PC-3 (cell line): ENCODE measurements around the gene MSI1. TPM values are rescaled to one million over a fixed set of nuclear protein-coding genes. Genes with fewer than 3 reads are reported as not detected.

Experiments used
- ATAC-seq: fragments of 200-7000 bp; cut with Tn5 transposase; 2 replicates; pipeline ENCODE4 v1.9.1; 2020; ENCODE audit warnings: mild to moderate bottlenecking, moderate library complexity
- BruUV-seq: library from RNA; stranded (reverse); fragments of 400-500 nt; replicated peaks from 2 replicates; lab custom pipeline; 2021; lab: Mats Ljungman, UMichigan
- CTCF ChIA-PET: fragments of 300-600 bp; sonication (Branson Sonifier 250); formaldehyde crosslinking; loops from one replicate; lab custom pipeline; 2022; ENCODE audit warnings: antibody characterized with exemption; lab: Charles Lee
- POLR2A ChIA-PET: fragments of 300-600 bp; sonication (Branson Sonifier 250); formaldehyde crosslinking; loops from one replicate; lab custom pipeline; 2022; ENCODE audit warnings: antibody characterized with exemption; ENCODE audit not compliant: unreplicated experiment; lab: Charles Lee
- DNase-seq: peaks from one replicate; pipeline ENCODE4 v3.0.0-alpha.2; 2015
- H2AFZ ChIP-seq: fragments of 300-600 bp; sonication (generic); 2 replicates; pipeline ENCODE4 v1.6.0; 2016; ENCODE audit warnings: antibody characterized with exemption, low read length
- H3F3A ChIP-seq: fragments of 300-600 bp; sonication (generic); one replicate; pipeline ENCODE4 v1.6.0; 2017; ENCODE audit warnings: antibody characterized with exemption, low read length, control low read depth, mild to moderate bottlenecking; ENCODE audit not compliant: unreplicated experiment
- H3K27ac ChIP-seq: fragments of 300-600 bp; sonication (generic); 2 replicates; pipeline ENCODE4 v1.5.1; 2016; ENCODE audit warnings: mild to moderate bottlenecking, low read length
- H3K27me3 ChIP-seq: fragments of 300-600 bp; sonication (generic); 2 replicates; pipeline ENCODE4 v1.6.1; 2016; ENCODE audit warnings: low read length, mixed read lengths
- H3K36me3 ChIP-seq: fragments of 300-600 bp; sonication (generic); 2 replicates; pipeline ENCODE4 v1.6.1; 2016; ENCODE audit warnings: low read depth, mixed run types, low read length, mixed read lengths
- H3K4me1 ChIP-seq: fragments of 300-600 bp; sonication (generic); 2 replicates; pipeline ENCODE4 v1.5.1; 2016; ENCODE audit warnings: low read length; ENCODE audit not compliant: insufficient read depth
- H3K4me2 ChIP-seq: fragments of 300-600 bp; sonication (generic); 2 replicates; pipeline ENCODE4 v1.6.0; 2016; ENCODE audit warnings: low read length
- H3K4me3 ChIP-seq: fragments of 300-600 bp; sonication (generic); 2 replicates; pipeline ENCODE4 v1.5.1; 2016; ENCODE audit warnings: mild to moderate bottlenecking, low read length, mixed read lengths
- H3K79me2 ChIP-seq: fragments of 300-600 bp; sonication (generic); 2 replicates; pipeline ENCODE4 v1.6.1; 2017; ENCODE audit warnings: low read length, mixed read lengths
- H3K9ac ChIP-seq: fragments of 300-600 bp; sonication (generic); 2 replicates; pipeline ENCODE4 v1.6.0; 2016; ENCODE audit warnings: mild to moderate bottlenecking, low read length
- H3K9me2 ChIP-seq: fragments of 300-600 bp; sonication (generic); replicated peaks from 2 replicates; pipeline ENCODE4 v1.6.1; 2016; ENCODE audit warnings: mixed run types, low read length, mixed read lengths
- H3K9me3 ChIP-seq: fragments of 300-600 bp; sonication (generic); 2 replicates; pipeline ENCODE4 v1.6.1; 2016; ENCODE audit warnings: low read length, mixed read lengths
- H4K20me1 ChIP-seq: fragments of 300-600 bp; sonication (generic); 2 replicates; pipeline ENCODE4 v1.6.1; 2016; ENCODE audit warnings: low read length, mixed read lengths
- CTCF ChIP-seq: fragments of 300-600 bp; sonication (generic); conservative IDR thresholded peaks from 2 replicates; pipeline ENCODE4 v1.5.1; 2017; ENCODE audit warnings: antibody characterized with exemption, low read depth, mild to moderate bottlenecking, low read length
- EZH2 ChIP-seq: fragments of 300-600 bp; sonication (generic); IDR thresholded peaks from one replicate; pipeline ENCODE4 v1.6.1; 2017; ENCODE audit warnings: antibody characterized with exemption, mild to moderate bottlenecking, low read length; ENCODE audit not compliant: unreplicated experiment
- EZH2phosphoT487 ChIP-seq: fragments of 300-600 bp; sonication (generic); IDR thresholded peaks from 2 replicates; pipeline ENCODE4 v1.6.1; 2018; ENCODE audit warnings: mild to moderate bottlenecking, antibody characterized with exemption, low read length, borderline replicate concordance
- intact Hi-C: fragments of 100-400 bp; cut with micrococcal nuclease; formaldehyde crosslinking; loops from 2 replicates; pipeline ENCODE4 v1.9.0; 2023
- total RNA-seq: library from RNA; depleted of rRNA; stranded (reverse); fragments of >200 nt; gene quantifications from 2 replicates; pipeline ENCODE4 v1.2.3, GENCODE V29; 2014

MSI1 gene
- total RNA-seq, 1 experiment from 2014 or later = not detected

GRCh38 chr12:120399531-120399930 lies 30.6 kb upstream of the MSI1 start:
- Histone ChIP-seq H3K4me3 (no peak overlapping the region), H4K20me1 (no peaks in the 10 kb centered on the region), H3K27me3 (no peaks in the 10 kb centered on the region), H3K4me1 (0 out of 2 replicates have a peak, but pooled peaks cover under 1% of the 10 kb centered on the region), H3K9me2 (no peaks in the 10 kb centered on the region), H3K27ac (no peak overlapping the region), H3K4me2 (no peak overlapping the region), H3F3A (no peaks in the 10 kb centered on the region), H2AFZ (no peak overlapping the region), H3K9ac (no peak overlapping the region), H3K9me3 (no peaks in the 10 kb centered on the region), H3K36me3 (no peaks in the 10 kb centered on the region), H3K79me2 (no peaks in the 10 kb centered on the region)
- TF ChIP-seq EZH2 (no peak), EZH2phosphoT487 (no peak), CTCF (no peak)
- POLR2A ChIA-PET = no interaction called here
- DNase-seq = peak; percentile 47
- no TSS peak for BruUV-seq
- CTCF ChIA-PET = no interaction called here
- peak; percentile 51 for ATAC-seq
- intact Hi-C loops = no loop called here

GRCh38 chr12:120397824-120398540 lies 29.0 kb upstream of the MSI1 start:
- CTCF ChIA-PET = no interaction called here

More at GRCh38 chr12:120397824-120398540, 29.0 kb upstream of the MSI1 start:
- H3K4me2 ChIP-seq = no peak overlapping the region
- no peaks in the 10 kb centered on the region for H3K9me3 ChIP-seq
- no TSS peak for BruUV-seq
- H3K27me3 ChIP-seq = no peaks in the 10 kb centered on the region
- ATAC-seq (no peak), DNase-seq (no peak)
- no peaks in the 10 kb centered on the region for H3K36me3 ChIP-seq
- no peaks in the 10 kb centered on the region for H4K20me1 ChIP-seq
- POLR2A ChIA-PET = interaction anchor here (0.7 kb wide), 1 partner anchor 12 kb away, joined by 3 read pairs; no protein-coding TSS in a partner anchor
- H3K9ac ChIP-seq = no peak overlapping the region
- H3K4me1 ChIP-seq = peaks cover 5% of the 10 kb centered on the region; the same call in 1 of the 2 replicates
- H3K4me3 ChIP-seq = no peak overlapping the region
- H3F3A ChIP-seq = no peaks in the 10 kb centered on the region
- no peak for TF ChIP-seq EZH2
- TF ChIP-seq EZH2phosphoT487 = no peak
- TF ChIP-seq CTCF = no peak
- no peak overlapping the region for H3K27ac ChIP-seq
- no peak overlapping the region for H2AFZ ChIP-seq
- intact Hi-C loops = no loop called here
- no peaks in the 10 kb centered on the region for H3K79me2 ChIP-seq
- H3K9me2 ChIP-seq = no peaks in the 10 kb centered on the region
